Progenitor cell of endocrine pancreas (in vitro differentiated cells): ENCODE data around the gene USP2. TPM values are rescaled to one million over a fixed set of nuclear protein-coding genes. Genes with fewer than 3 reads are reported as not detected.

Experiments used
- DNase-seq: peaks from one replicate; pipeline ENCODE4 v3.0.0; 2021; ENCODE audit warnings: low spot score; ENCODE audit not compliant: unreplicated experiment
- H3K27ac Mint-ChIP-seq: 2 replicates; pipeline ENCODE4 v1.8.0; 2021; ENCODE audit warnings: mild to moderate bottlenecking, moderate library complexity, mixed read lengths
- H3K27me3 Mint-ChIP-seq: 2 replicates; pipeline ENCODE4 v1.8.0; 2021; ENCODE audit warnings: mixed read lengths
- H3K36me3 Mint-ChIP-seq: 2 replicates; pipeline ENCODE4 v1.8.0; 2022; ENCODE audit warnings: mixed read lengths; ENCODE audit not compliant: insufficient read depth
- H3K4me1 Mint-ChIP-seq: 2 replicates; pipeline ENCODE4 v1.8.0; 2021; ENCODE audit warnings: low read depth, mixed read lengths
- H3K4me3 Mint-ChIP-seq: 2 replicates; pipeline ENCODE4 v1.8.0; 2021; ENCODE audit warnings: low read depth, mild to moderate bottlenecking, moderate library complexity, mixed read lengths
- H3K9me3 Mint-ChIP-seq: 2 replicates; pipeline ENCODE4 v1.8.0; 2021; ENCODE audit warnings: low read depth, mixed read lengths
- total RNA-seq: library from RNA; stranded (reverse); gene quantifications from 2 replicates; pipeline ENCODE4 v1.2.1, GENCODE V29; 2021
- TF ChIP-seq, protein P1 (sequence below): fragments of 200-600 bp; sonication (generic); IDR thresholded peaks from one replicate; pipeline ENCODE4 v1.5.0; 2021; ENCODE audit warnings: antibody characterized with exemption, mild to moderate bottlenecking; ENCODE audit not compliant: unreplicated experiment

USP2 gene
- total RNA-seq, 1 donor from 2014 or later: 5.1 TPM

DNA sequence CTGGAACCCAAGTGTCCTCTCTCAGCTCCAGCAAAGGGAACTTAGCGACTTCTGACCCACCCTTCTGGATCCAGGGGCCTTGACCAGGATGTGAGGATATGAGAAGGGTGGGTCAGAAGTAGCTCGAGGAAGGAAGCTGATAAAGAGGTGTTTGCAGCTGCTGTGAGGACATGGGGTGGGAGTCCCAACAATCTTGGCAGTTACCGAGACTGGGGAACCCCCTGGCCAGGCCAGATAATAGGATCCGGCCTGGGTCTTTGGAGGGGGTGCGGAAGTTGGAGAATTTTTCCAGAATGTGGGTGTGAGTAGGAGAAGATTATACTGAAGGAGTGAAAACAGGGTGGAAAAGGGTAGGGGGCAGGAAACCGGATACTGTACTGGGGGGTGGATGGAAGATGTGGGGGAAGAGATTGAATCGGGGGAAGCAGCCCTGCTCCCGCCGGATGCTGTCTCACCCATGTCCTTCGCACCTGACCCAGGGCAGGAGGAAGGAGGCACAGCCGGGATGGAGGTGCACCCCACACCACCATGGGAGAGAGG is 61.7 kb downstream of the USP2 start:
- Mint-ChIP-seq H3K9me3 (no peaks in the 10 kb centered on the region), H3K27me3 (peaks cover 46% of the 10 kb centered on the region), H3K4me3 (peak overlapping the region; percentile 57), H3K27ac (no peak overlapping the region), H3K4me1 (peaks cover 20% of the 10 kb centered on the region), H3K36me3 (no peaks in the 10 kb centered on the region)
- DNase-seq: no peak
- TF ChIP-seq, protein P1, sequence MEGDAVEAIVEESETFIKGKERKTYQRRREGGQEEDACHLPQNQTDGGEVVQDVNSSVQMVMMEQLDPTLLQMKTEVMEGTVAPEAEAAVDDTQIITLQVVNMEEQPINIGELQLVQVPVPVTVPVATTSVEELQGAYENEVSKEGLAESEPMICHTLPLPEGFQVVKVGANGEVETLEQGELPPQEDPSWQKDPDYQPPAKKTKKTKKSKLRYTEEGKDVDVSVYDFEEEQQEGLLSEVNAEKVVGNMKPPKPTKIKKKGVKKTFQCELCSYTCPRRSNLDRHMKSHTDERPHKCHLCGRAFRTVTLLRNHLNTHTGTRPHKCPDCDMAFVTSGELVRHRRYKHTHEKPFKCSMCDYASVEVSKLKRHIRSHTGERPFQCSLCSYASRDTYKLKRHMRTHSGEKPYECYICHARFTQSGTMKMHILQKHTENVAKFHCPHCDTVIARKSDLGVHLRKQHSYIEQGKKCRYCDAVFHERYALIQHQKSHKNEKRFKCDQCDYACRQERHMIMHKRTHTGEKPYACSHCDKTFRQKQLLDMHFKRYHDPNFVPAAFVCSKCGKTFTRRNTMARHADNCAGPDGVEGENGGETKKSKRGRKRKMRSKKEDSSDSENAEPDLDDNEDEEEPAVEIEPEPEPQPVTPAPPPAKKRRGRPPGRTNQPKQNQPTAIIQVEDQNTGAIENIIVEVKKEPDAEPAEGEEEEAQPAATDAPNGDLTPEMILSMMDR: no peak

DNA sequence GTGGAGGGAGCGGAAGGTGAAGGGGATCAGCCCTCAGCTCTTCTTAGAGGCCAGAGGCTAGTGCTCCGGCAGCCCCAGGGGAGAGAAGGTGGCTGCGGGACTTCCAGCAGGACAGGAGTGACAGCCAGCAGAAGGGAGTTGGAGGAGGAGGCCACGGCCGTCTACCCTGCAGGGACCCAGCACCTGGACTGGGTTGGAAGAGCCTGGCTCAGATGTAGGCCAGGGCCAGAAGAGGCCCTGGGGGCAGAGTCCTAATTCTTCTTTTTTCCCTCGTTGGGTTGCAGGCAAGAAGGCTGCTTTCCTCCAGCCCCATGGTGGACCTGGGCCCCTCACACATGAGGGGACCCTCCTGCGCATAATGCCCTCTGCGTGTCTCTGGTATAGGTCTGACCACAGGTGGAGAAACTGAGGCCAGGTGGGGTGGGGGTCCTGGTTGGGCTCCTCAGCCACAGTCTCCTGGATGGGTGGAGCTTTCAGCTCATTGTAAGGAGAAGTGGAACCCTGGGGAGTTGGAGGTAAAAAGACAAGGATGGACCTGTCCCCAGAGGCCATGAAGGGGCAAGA is 62.3 kb downstream of the USP2 start:
- H3K27me3 Mint-ChIP-seq: peaks cover 51% of the 10 kb centered on the region
- no peak overlapping the region for H3K4me3 Mint-ChIP-seq
- DNase-seq: no peak
- H3K4me1 Mint-ChIP-seq: peaks cover 20% of the 10 kb centered on the region
- H3K36me3 Mint-ChIP-seq: no peaks in the 10 kb centered on the region
- H3K27ac Mint-ChIP-seq: no peak overlapping the region
- TF ChIP-seq, protein P1: no peak
- no peaks in the 10 kb centered on the region for H3K9me3 Mint-ChIP-seq

DNA sequence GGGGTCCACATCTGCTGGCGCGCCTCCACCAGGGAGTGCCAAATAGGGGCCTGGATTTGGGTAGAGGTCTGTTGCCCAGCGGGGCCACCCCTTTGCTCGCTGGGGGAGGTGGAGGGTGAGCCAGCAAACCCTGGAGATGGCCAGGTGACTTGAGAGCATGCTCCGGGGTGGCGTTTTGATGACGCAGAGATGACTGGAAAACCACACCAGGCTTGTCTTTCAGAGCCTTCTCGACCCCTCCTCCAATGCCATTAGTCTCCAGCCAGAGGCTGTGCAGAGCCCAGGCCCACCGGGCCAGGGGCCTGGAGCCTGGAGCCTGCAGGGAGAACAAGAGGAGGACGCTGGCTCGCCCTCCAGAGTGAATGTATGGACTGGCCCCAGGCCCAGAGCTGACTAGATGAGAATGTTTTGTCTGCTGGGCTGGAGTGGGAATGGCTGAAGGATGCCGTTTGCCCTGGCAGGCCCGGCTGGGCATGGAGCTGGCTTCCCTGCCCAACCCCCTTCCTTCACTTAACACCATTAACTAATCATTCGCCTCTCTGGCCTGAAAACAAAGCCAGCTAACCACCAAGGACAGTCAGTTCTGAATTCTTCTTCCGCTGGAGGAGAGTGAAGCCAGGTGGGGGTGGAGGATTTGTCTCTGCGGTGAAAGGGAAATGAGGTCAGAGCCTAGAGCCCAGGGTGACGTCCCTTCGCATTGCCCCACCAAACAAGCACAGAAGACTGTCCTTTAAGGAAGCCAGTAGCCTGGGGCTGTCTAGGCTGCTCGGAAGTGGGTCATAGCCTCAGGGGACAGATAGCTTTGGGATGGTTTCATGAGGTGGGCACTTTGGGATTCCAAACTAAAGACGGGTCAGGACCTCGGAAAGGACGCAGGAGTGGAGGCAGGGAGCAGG is 63.0 kb downstream of the USP2 start:
- Mint-ChIP-seq H3K36me3 (peaks cover 1% of the 10 kb centered on the region), H3K4me1 (peaks cover 20% of the 10 kb centered on the region), H3K9me3 (no peaks in the 10 kb centered on the region), H3K27ac (no peak overlapping the region), H3K4me3 (no peak overlapping the region), H3K27me3 (peaks cover 50% of the 10 kb centered on the region)
- TF ChIP-seq, protein P1: no peak
- DNase-seq: no peak

DNA sequence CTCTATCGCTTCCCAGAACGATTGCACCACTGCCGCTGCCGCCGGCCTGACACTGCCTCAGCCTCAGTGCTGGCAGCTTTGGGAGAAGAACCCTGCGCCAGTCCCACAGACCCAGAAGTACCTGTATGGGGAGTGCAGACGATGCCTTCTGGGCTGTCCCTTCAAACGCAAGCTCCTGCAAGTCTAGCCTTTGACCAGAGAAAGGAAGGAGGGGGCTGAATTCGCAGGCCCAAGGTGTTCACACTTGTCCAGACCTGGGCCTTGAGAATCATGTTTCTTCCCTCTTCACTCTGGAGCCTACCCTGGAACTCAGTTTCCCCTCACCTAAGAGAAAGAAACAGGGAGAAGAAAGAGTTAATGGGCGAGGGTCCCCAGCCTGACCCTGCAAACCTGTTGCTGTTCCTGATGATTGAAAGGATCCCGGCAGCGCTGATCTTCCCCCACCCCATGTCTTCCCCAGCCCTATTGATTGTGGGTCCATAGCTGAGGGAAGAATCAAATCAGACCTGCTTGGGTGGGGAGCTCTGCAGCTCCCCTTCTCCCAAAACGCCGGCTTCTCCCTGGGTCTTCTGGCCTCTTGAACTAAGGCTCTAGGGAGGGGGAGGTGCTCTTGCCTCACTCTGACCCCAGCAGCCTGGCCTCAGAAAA is 63.8 kb downstream of the USP2 start:
- Mint-ChIP-seq H3K36me3 (peaks cover 1% of the 10 kb centered on the region), H3K27me3 (peaks cover 49% of the 10 kb centered on the region), H3K9me3 (no peaks in the 10 kb centered on the region), H3K4me1 (peaks cover 20% of the 10 kb centered on the region), H3K4me3 (peak overlapping the region; percentile 29), H3K27ac (no peak overlapping the region)
- no peak for DNase-seq
- TF ChIP-seq, protein P1: no peak
